HCT116 (cell line): Measurements from ENCODE around the gene CTCFL. TPM values are rescaled to one million over a fixed set of nuclear protein-coding genes. Genes with fewer than 3 reads are reported as not detected.

ENCODE experiments used
- ATAC-seq: fragments of 200-7000 bp; cut with Tn5 transposase; 2 replicates; pipeline ENCODE4 v1.9.1; 2020; ENCODE audit warnings: mild to moderate bottlenecking, moderate library complexity
- BruUV-seq: library from RNA; stranded (reverse); fragments of 400-500 nt; replicated peaks from 2 replicates; lab custom pipeline; 2021; lab: Mats Ljungman, UMichigan
- CTCF ChIA-PET: fragments of 300-600 bp; sonication (Branson Sonifier 250); formaldehyde crosslinking; loops from one replicate; lab custom pipeline; 2021; ENCODE audit warnings: antibody characterized with exemption; lab: Charles Lee
- POLR2A ChIA-PET: fragments of 300-600, 350-600 bp; sonication (Branson Sonifier 250); formaldehyde crosslinking; loops from one replicate; lab custom pipeline; 2021; ENCODE audit warnings: antibody characterized with exemption; lab: Charles Lee
- RAD21 ChIA-PET, 2 experiments: fragments of 300-600 bp; sonication (Branson Sonifier 250); formaldehyde crosslinking; loops; one replicate each; lab custom pipeline; 2023; ENCODE audit warnings: low total read pairs in 2 of 2; ENCODE audit not compliant: uncharacterized antibody in 2 of 2, unreplicated experiment in 2 of 2, low non-redundant PET in 1 of 2; lab: Charles Lee
- DNase-seq: peaks from one replicate; pipeline ENCODE4 v3.0.0-alpha.2; 2010; ENCODE audit warnings: low read depth, low spot score
- H2AFZ ChIP-seq: fragments of 200-600 bp; shearing (Covaris generic), sonication (generic); 2 replicates; pipeline ENCODE4 v1.6.1; 2017; ENCODE audit warnings: low read depth, mixed run types, mixed read lengths, antibody characterized with exemption, low read length; ENCODE audit not compliant: poor library complexity, severe bottlenecking
- H3K27ac ChIP-seq: 2 replicates; pipeline ENCODE4 v1.5.1; 2012; ENCODE audit warnings: low read depth, low read length
- H3K27me3 ChIP-seq: fragments of 200-600 bp; sonication (generic); 2 replicates; pipeline ENCODE4 v1.6.1; 2016; ENCODE audit warnings: mixed run types, low read length, mixed read lengths; ENCODE audit not compliant: insufficient read depth
- H3K36me3 ChIP-seq, 2 experiments: fragments of 200-500 bp in 1 of 2; fragments of 200-600 bp in 1 of 2; sonication (Bioruptor generic) in 1 of 2; sonication (generic) in 1 of 2; 2 replicates each; pipeline versions ENCODE4 v1.5.1 to v1.6.1; 2014 to 2016; ENCODE audit warnings: low read length in 2 of 2, inconsistent platforms in 1 of 2, mixed read lengths in 1 of 2, mixed run types in 1 of 2; ENCODE audit not compliant: insufficient read depth in 2 of 2, control insufficient read depth in 1 of 2
- H3K4me1 ChIP-seq, 2 experiments: fragments of 200-600 bp in 1 of 2; sonication (generic) in 1 of 2; 2 replicates each; pipeline versions ENCODE4 v1.5.1 to v1.6.1; 2012 to 2017; ENCODE audit warnings: low read length in 2 of 2, inconsistent platforms in 1 of 2, mild to moderate bottlenecking in 1 of 2, mixed read lengths in 1 of 2, mixed run types in 1 of 2, moderate library complexity in 1 of 2; ENCODE audit not compliant: insufficient read depth in 2 of 2, control insufficient read depth in 1 of 2
- H3K4me2 ChIP-seq: fragments of 200-600 bp; sonication (generic); 2 replicates; pipeline ENCODE4 v1.6.1; 2017; ENCODE audit warnings: mixed run types, low read length, mixed read lengths
- H3K4me3 ChIP-seq, 2 experiments: fragments of 200-600 bp in 1 of 2; sonication (generic) in 1 of 2; replicated peaks in 1 of 2; 2 replicates each; pipeline ENCODE4 v1.5.1; 2011 to 2016; ENCODE audit warnings: low read length in 2 of 2, control low read depth in 1 of 2, low read depth in 1 of 2, mild to moderate bottlenecking in 1 of 2, mixed read lengths in 1 of 2, mixed run types in 1 of 2
- H3K79me2 ChIP-seq: fragments of 200-600 bp; sonication (generic); 2 replicates; pipeline ENCODE4 v1.6.1; 2017; ENCODE audit warnings: mild to moderate bottlenecking, mixed run types, low read length, moderate library complexity, mixed read lengths; ENCODE audit not compliant: insufficient read depth
- H3K9ac ChIP-seq: fragments of 200-600 bp; sonication (generic); 2 replicates; pipeline ENCODE4 v1.6.1; 2016; ENCODE audit warnings: low read length, mixed read lengths
- H3K9me2 ChIP-seq: fragments of 200-600 bp; sonication (generic), shearing (Covaris generic); 2 replicates; pipeline ENCODE4 v1.6.1; 2017; ENCODE audit warnings: mixed run types, mild to moderate bottlenecking, moderate library complexity; ENCODE audit not compliant: insufficient read depth
- H3K9me3 ChIP-seq, 2 experiments: fragments of 200-500 bp in 1 of 2; fragments of 200-600 bp in 1 of 2; sonication (Bioruptor generic) in 1 of 2; sonication (generic) in 1 of 2; 2 replicates each; pipeline ENCODE4 v1.6.1; 2014 to 2017; ENCODE audit warnings: low read length in 2 of 2, mixed read lengths in 2 of 2, inconsistent platforms in 1 of 2, low read depth in 1 of 2, mild to moderate bottlenecking in 1 of 2, mixed run types in 1 of 2, moderate library complexity in 1 of 2; ENCODE audit not compliant: control insufficient read depth in 1 of 2, insufficient read depth in 1 of 2
- H4K20me1 ChIP-seq: fragments of 200-600 bp; sonication (generic), shearing (Covaris generic); 2 replicates; pipeline ENCODE4 v1.6.1; 2017; ENCODE audit warnings: mixed run types, mild to moderate bottlenecking, moderate library complexity; ENCODE audit not compliant: insufficient read depth
- ATF3 ChIP-seq: IDR thresholded peaks from 2 replicates; pipeline ENCODE4 v1.6.1; 2012
- EGR1 ChIP-seq: IDR thresholded peaks from 2 replicates; pipeline ENCODE4 v1.6.1; 2012; ENCODE audit warnings: low read depth
- JUND ChIP-seq: IDR thresholded peaks from 2 replicates; pipeline ENCODE4 v1.6.1; 2012
- POLR2A ChIP-seq: IDR thresholded peaks from 2 replicates; pipeline ENCODE4 v1.7.0; 2011; ENCODE audit warnings: borderline replicate concordance; ENCODE audit not compliant: insufficient read depth, insufficient read length; ENCODE audit errors: extremely low read depth
- RAD21 ChIP-seq: IDR thresholded peaks from 2 replicates; pipeline ENCODE4 v1.6.1; 2012; ENCODE audit warnings: low read depth, mild to moderate bottlenecking
- ZNF274 ChIP-seq: fragments of 200-500 bp; sonication (Bioruptor generic); IDR thresholded peaks from 2 replicates; pipeline ENCODE4 v1.6.1; 2014; ENCODE audit warnings: mild to moderate bottlenecking, low read depth, low read length, inconsistent platforms
- intact Hi-C: fragments of 100-400 bp; cut with micrococcal nuclease; formaldehyde crosslinking; loops from 2 replicates; pipeline ENCODE4 v1.10.0; 2022
- total RNA-seq: library from RNA; stranded (reverse); gene quantifications from one replicate; pipeline ENCODE4 v1.2.1, GENCODE V29; 2021; ENCODE audit not compliant: unreplicated experiment
- TF ChIP-seq, protein P1 (sequence below): IDR thresholded peaks from 2 replicates; pipeline ENCODE4 v1.6.1; 2012
- TF ChIP-seq, protein P2 (sequence below): IDR thresholded peaks from 2 replicates; pipeline ENCODE4 v1.6.1; 2012; ENCODE audit warnings: low read depth
- TF ChIP-seq, protein P3 (sequence below), 3 experiments: fragments of 200-600 bp in 1 of 3; sonication (generic) in 1 of 3; IDR thresholded peaks in 2 of 3; conservative IDR thresholded peaks in 1 of 3; 2 replicates each; pipeline ENCODE4 v1.5.1; 2012 to 2017; ENCODE audit warnings: low read depth in 2 of 3, low read length in 2 of 3, antibody characterized with exemption in 1 of 3, borderline replicate concordance in 1 of 3, control low read depth in 1 of 3, mild to moderate bottlenecking in 1 of 3, mixed read lengths in 1 of 3, mixed run types in 1 of 3, moderate library complexity in 1 of 3; ENCODE audit not compliant: insufficient read depth in 1 of 3

The CTCFL gene
- total RNA-seq, 1 experiment from 2014 or later, result 0.34 TPM

DNA sequence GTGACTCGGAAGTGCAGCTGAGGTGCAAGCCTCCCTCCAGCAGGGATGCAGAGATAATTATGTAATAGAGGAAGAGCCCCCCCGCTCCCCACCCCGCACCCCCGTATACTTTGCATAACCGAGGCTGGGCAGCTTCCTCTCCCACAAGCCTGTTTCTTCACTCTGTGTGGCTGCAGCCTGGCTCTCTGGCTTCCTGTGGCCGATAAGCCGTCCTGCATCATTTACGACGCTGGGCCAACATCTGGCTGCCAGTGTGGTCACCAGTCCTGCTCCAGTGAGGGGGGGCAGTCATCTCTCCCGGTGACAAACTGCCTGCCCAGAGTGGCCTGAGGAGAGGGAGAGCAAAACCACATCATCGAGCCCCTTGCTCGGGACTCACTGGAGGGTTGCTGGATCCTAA, 74.5 kb downstream of the CTCFL start:
- Histone ChIP-seq H3K79me2 (no peaks in the 10 kb centered on the region), H3K27me3 (peaks cover 10% of the 10 kb centered on the region; the same call in 1 of the 2 replicates), H3K36me3 (no peaks in the 10 kb centered on the region), H3K4me2 (no peak overlapping the region), H2AFZ (no peak overlapping the region), H3K4me3 (no peak overlapping the region), H3K9me3 (peaks cover 0 to 8% of the 10 kb centered on the region in 2 experiments; a peak in 1 of 4 replicates), H3K9me2 (no peaks in the 10 kb centered on the region), H3K9ac (no peak overlapping the region), H3K27ac (no peak overlapping the region), H3K4me1 (peaks cover 7 to 8% of the 10 kb centered on the region in 2 experiments; a peak in 2 of 4 replicates), H4K20me1 (no peaks in the 10 kb centered on the region)
- ATAC-seq, result no peak
- intact Hi-C loops, result no loop called here
- no peak for DNase-seq
- RAD21 ChIA-PET, result no interaction called here
- BruUV-seq, result no TSS peak
- TF ChIP-seq ZNF274 (no peak), ATF3 (no peak), JUND (no peak), POLR2A (no peak), EGR1 (no peak), RAD21 (no peak)
- TF ChIP-seq, protein P1, sequence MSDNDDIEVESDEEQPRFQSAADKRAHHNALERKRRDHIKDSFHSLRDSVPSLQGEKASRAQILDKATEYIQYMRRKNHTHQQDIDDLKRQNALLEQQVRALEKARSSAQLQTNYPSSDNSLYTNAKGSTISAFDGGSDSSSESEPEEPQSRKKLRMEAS, result no peak
- TF ChIP-seq, protein P2, sequence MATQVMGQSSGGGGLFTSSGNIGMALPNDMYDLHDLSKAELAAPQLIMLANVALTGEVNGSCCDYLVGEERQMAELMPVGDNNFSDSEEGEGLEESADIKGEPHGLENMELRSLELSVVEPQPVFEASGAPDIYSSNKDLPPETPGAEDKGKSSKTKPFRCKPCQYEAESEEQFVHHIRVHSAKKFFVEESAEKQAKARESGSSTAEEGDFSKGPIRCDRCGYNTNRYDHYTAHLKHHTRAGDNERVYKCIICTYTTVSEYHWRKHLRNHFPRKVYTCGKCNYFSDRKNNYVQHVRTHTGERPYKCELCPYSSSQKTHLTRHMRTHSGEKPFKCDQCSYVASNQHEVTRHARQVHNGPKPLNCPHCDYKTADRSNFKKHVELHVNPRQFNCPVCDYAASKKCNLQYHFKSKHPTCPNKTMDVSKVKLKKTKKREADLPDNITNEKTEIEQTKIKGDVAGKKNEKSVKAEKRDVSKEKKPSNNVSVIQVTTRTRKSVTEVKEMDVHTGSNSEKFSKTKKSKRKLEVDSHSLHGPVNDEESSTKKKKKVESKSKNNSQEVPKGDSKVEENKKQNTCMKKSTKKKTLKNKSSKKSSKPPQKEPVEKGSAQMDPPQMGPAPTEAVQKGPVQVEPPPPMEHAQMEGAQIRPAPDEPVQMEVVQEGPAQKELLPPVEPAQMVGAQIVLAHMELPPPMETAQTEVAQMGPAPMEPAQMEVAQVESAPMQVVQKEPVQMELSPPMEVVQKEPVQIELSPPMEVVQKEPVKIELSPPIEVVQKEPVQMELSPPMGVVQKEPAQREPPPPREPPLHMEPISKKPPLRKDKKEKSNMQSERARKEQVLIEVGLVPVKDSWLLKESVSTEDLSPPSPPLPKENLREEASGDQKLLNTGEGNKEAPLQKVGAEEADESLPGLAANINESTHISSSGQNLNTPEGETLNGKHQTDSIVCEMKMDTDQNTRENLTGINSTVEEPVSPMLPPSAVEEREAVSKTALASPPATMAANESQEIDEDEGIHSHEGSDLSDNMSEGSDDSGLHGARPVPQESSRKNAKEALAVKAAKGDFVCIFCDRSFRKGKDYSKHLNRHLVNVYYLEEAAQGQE, result no peak
- TF ChIP-seq, protein P3, sequence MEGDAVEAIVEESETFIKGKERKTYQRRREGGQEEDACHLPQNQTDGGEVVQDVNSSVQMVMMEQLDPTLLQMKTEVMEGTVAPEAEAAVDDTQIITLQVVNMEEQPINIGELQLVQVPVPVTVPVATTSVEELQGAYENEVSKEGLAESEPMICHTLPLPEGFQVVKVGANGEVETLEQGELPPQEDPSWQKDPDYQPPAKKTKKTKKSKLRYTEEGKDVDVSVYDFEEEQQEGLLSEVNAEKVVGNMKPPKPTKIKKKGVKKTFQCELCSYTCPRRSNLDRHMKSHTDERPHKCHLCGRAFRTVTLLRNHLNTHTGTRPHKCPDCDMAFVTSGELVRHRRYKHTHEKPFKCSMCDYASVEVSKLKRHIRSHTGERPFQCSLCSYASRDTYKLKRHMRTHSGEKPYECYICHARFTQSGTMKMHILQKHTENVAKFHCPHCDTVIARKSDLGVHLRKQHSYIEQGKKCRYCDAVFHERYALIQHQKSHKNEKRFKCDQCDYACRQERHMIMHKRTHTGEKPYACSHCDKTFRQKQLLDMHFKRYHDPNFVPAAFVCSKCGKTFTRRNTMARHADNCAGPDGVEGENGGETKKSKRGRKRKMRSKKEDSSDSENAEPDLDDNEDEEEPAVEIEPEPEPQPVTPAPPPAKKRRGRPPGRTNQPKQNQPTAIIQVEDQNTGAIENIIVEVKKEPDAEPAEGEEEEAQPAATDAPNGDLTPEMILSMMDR (IDR thresholded peaks at IDR 0.05 in 2 of 3, conservative IDR thresholded peaks at IDR 0.05 in 1 of 3; ENCODE audit: borderline replicate concordance in 1 of 3, insufficient read depth in 1 of 3, low read depth in 2 of 3, low read length in 2 of 3), result no peak
- CTCF ChIA-PET, result no interaction called here
- POLR2A ChIA-PET, result no interaction called here
